Femur (tissue), 1 donor: ENCODE data around the gene XPOT.

Experiments used
- DNase-seq: peaks from one replicate; pipeline ENCODE4 v3.0.0-alpha.2; 2017

The XPOT gene

GRCh38 chr12:64419696-64420095 lies 15.5 kb downstream of the XPOT start:
- DNase-seq = no peak

GRCh38 chr12:64427988-64428387 lies 23.8 kb downstream of the XPOT start:
- DNase-seq = no peak

GRCh38 chr12:64428956-64429355 lies 24.8 kb downstream of the XPOT start:
- DNase-seq = no peak

GRCh38 chr12:64430886-64431285 lies 26.7 kb downstream of the XPOT start:
- no peak for DNase-seq

GRCh38 chr12:64431791-64432190 lies 27.6 kb downstream of the XPOT start:
- no peak for DNase-seq

GRCh38 chr12:64433915-64434314 lies 29.7 kb downstream of the XPOT start:
- no peak for DNase-seq

GRCh38 chr12:64440100-64440499 lies 35.9 kb downstream of the XPOT start:
- no peak for DNase-seq

- DNase-seq = no peak
These were observed 41.3 kb downstream of the XPOT start for GRCh38 chr12:64445490-64445889.

- DNase-seq = no peak
These were observed 42.1 kb downstream of the XPOT start for GRCh38 chr12:64446295-64446694.

GRCh38 chr12:64450057-64450640 lies 46.0 kb downstream of the XPOT start:
- DNase-seq = no peak

GRCh38 chr12:64450711-64451486 lies 46.7 kb downstream of the XPOT start:
- no peak for DNase-seq

- DNase-seq = peak; percentile 94
These were observed 47.7 kb downstream of the XPOT start, which contains the start of gene TBK1 for GRCh38 chr12:64451687-64452558. Gene TBK1, plus strand, starts transcription at chr12:64452120. Its CDS starts 3,751 bp downstream, at chr12:64455871.

- DNase-seq = no peak
These were observed 48.6 kb downstream of the XPOT start for GRCh38 chr12:64452559-64453329.

GRCh38 chr12:64455506-64455905 lies 51.3 kb downstream of the XPOT start:
- no peak for DNase-seq

GRCh38 chr12:64456119-64456518 lies 51.9 kb downstream of the XPOT start:
- no peak for DNase-seq

- DNase-seq = no peak
These were observed 52.8 kb downstream of the XPOT start for GRCh38 chr12:64457032-64457431.

GRCh38 chr12:64457466-64457865 lies 53.3 kb downstream of the XPOT start:
- no peak for DNase-seq

GRCh38 chr12:64457923-64458322 lies 53.7 kb downstream of the XPOT start:
- no peak for DNase-seq

- DNase-seq = no peak
These were observed 55.3 kb downstream of the XPOT start for GRCh38 chr12:64459394-64459891.

- no peak for DNase-seq
These were observed 57.6 kb downstream of the XPOT start for GRCh38 chr12:64461634-64462414.

- no peak for DNase-seq
These were observed 62.0 kb downstream of the XPOT start for GRCh38 chr12:64466178-64466577.

GRCh38 chr12:64468966-64469365 lies 64.8 kb downstream of the XPOT start:
- no peak for DNase-seq
